GM13977 (cell line): ENCODE results near the gene PSEN2.

Source experiments
- DNase-seq: peaks from one replicate; pipeline ENCODE4 v3.0.0; 2012; ENCODE audit warnings: low spot score
- in situ Hi-C: fragments of 300-500 bp; cut with MboI; formaldehyde crosslinking; loops from one replicate; pipeline ENCODE4 v1.12.0; 2022; ENCODE audit warnings: low sequenced_read_pairs, low pct_unique_long_range_greater_than_20kb, mixed read lengths, inconsistent platforms; ENCODE audit not compliant: unreplicated experiment
- TF ChIP-seq, protein P1 (sequence below): IDR thresholded peaks from 2 replicates; pipeline ENCODE4 v1.5.1; 2012; ENCODE audit warnings: mild to moderate bottlenecking, control low read depth; ENCODE audit not compliant: insufficient read depth; ENCODE audit errors: extremely low read depth, missing control alignments

Gene PSEN2

DNA sequence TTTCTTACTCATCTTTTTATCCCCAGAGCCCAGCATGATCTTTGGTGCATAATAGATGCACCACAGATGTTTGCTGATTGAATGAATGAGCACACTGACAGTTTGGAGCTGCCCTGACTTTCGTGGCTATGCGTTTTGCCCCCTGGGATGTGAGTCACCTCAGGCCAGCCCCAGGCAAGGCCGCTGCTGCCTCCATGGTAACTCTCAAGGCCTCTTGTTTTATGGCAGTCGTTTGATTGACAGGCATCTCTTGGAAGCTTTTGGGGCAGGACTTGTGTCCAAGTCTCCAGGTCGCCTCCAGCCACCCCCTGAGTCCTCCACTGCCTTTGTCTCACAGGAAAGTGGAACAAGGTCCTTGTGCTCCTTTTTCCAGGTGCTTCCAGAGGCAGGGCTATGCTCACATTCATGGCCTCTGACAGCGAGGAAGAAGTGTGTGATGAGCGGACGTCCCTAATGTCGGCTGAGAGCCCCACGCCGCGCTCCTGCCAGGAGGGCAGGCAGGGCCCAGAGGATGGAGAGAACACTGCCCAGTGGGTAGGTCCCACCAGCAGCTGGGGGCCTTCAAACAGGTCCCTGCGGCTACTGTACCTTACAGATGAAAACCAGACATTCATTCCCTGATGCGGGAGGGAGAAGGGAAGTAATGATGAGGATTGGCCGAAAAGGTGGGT is 11.2 kb downstream of the PSEN2 start:
- DNase-seq, result no peak
- TF ChIP-seq, protein P1, sequence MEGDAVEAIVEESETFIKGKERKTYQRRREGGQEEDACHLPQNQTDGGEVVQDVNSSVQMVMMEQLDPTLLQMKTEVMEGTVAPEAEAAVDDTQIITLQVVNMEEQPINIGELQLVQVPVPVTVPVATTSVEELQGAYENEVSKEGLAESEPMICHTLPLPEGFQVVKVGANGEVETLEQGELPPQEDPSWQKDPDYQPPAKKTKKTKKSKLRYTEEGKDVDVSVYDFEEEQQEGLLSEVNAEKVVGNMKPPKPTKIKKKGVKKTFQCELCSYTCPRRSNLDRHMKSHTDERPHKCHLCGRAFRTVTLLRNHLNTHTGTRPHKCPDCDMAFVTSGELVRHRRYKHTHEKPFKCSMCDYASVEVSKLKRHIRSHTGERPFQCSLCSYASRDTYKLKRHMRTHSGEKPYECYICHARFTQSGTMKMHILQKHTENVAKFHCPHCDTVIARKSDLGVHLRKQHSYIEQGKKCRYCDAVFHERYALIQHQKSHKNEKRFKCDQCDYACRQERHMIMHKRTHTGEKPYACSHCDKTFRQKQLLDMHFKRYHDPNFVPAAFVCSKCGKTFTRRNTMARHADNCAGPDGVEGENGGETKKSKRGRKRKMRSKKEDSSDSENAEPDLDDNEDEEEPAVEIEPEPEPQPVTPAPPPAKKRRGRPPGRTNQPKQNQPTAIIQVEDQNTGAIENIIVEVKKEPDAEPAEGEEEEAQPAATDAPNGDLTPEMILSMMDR, result no peak
- in situ Hi-C loops, result no loop called here

- no peak for DNase-seq
- in situ Hi-C loops, result no loop called here
- TF ChIP-seq, protein P1, result no peak
Observed at GRCh38 chr1:226882187-226882586, 11.8 kb downstream of the PSEN2 start.

DNA sequence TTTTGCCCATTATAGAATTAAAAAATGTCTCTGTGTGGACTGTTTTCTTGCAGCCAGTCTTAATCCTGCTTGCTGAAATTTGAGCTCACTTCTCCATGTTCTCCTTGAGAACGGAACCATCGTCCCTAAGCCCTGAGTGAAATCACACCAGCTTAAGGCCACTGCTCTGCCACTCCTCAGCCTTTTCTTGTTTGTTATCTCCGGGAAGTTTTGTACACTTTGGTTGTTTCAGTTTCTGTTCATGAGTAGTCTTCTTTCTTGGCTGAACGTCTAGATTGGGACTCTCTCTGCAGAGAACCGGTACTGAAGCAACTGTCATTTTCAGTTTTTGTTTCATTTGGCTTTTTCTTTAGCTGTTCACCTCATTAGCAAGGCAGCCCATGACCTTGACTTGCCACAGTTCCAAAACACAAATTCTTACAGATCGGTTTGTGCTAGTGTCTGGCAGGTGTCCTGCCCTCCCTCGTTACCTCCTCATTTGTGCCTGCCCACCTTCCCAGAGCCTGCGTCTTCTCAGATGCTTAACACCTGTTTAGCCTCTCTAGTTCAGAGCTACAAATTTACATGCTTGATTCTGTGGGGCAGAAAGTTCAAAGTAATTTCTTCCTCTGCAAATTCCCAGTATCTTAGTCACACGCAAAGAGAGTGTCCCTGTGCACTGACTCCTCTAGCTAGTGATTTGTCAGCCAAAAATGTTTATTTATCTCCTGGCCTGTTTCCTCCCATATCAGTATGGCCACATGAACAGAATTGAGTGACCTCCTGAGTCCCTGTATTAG is 12.4 kb downstream of the PSEN2 start:
- DNase-seq, result peak; percentile 85
- TF ChIP-seq, protein P1, result no peak
- in situ Hi-C loops, result no loop called here

GRCh38 chr1:226883630-226884029 is 13.2 kb downstream of the PSEN2 start:
- TF ChIP-seq, protein P1, result no peak
- in situ Hi-C loops, result no loop called here

GRCh38 chr1:226884116-226884625 is 13.8 kb downstream of the PSEN2 start:
- in situ Hi-C loops, result no loop called here
- DNase-seq, result no peak

More at GRCh38 chr1:226883630-226884029, 13.2 kb downstream of the PSEN2 start:
- DNase-seq, result no peak

More at GRCh38 chr1:226884116-226884625, 13.8 kb downstream of the PSEN2 start:
- TF ChIP-seq, protein P1, result no peak
